GM10847 (cell line): ENCODE data around the gene KLHL42.

ENCODE experiments used
- POLR2A ChIP-seq: IDR thresholded peaks from 2 replicates; pipeline ENCODE4 v1.6.1; 2011; ENCODE audit not compliant: insufficient read length; ENCODE audit errors: extremely low read depth

The KLHL42 gene

GRCh38 chr12:27779920-27780611 is at the start of gene KLHL42, which contains the start of gene MANSC4:
Gene KLHL42 (plus strand): TSS chr12:27780233. CDS start chr12:27780331, 98 bp downstream.
Gene MANSC4 (minus strand): TSS chr12:27780236. CDS start chr12:27771276, 8,960 bp downstream.
- TF ChIP-seq POLR2A = peak; percentile 30

GRCh38 chr12:27732281-27732680 is 47.8 kb upstream of the KLHL42 start:
- TF ChIP-seq POLR2A = no peak

GRCh38 chr12:27733052-27733656 is 46.9 kb upstream of the KLHL42 start:
- no peak for TF ChIP-seq POLR2A

- TF ChIP-seq POLR2A = no peak
Measured at GRCh38 chr12:27733791-27734190, 46.2 kb upstream of the KLHL42 start.

GRCh38 chr12:27743601-27744000 is 36.4 kb upstream of the KLHL42 start:
- TF ChIP-seq POLR2A = no peak

GRCh38 chr12:27747111-27747820 is 32.8 kb upstream of the KLHL42 start:
- no peak for TF ChIP-seq POLR2A

- no peak for TF ChIP-seq POLR2A
Measured at GRCh38 chr12:27751386-27752047, 28.5 kb upstream of the KLHL42 start.

GRCh38 chr12:27754795-27755194 is 25.2 kb upstream of the KLHL42 start:
- no peak for TF ChIP-seq POLR2A

- no peak for TF ChIP-seq POLR2A
Measured at GRCh38 chr12:27756670-27757195, 23.3 kb upstream of the KLHL42 start.

- TF ChIP-seq POLR2A = no peak
Measured at GRCh38 chr12:27762757-27763156, 17.3 kb upstream of the KLHL42 start.

GRCh38 chr12:27766587-27766986 is 13.4 kb upstream of the KLHL42 start:
- TF ChIP-seq POLR2A = no peak

- no peak for TF ChIP-seq POLR2A
Measured at GRCh38 chr12:27769142-27769673, 10.8 kb upstream of the KLHL42 start.

- TF ChIP-seq POLR2A = no peak
Measured at GRCh38 chr12:27771481-27772327, 8.3 kb upstream of the KLHL42 start.
